Kidney (tissue), 14 donors: ENCODE results near the gene CORO1C. TPM values are rescaled to one million over a fixed set of nuclear protein-coding genes. Genes with fewer than 3 reads are reported as not detected.

ENCODE experiments used
- DNase-seq, 5 donors: peaks; one replicate each; pipeline ENCODE4 v3.0.0-alpha.2; 2013 to 2020
- FAIRE-seq: peaks from 2 replicates; lab custom pipeline; 2012; peaks lifted over from hg19 to GRCh38; lab: Jason Lieb, UNC
- H3K27ac ChIP-seq, 2 donors: one replicate each; pipeline ENCODE4 v1.7.0; 2013; ENCODE audit warnings: low read depth in 2 of 2, low read length in 2 of 2, inconsistent platforms in 1 of 2
- H3K27me3 ChIP-seq: one replicate; pipeline ENCODE4 v1.7.1; 2013; ENCODE audit warnings: low read length, inconsistent platforms; ENCODE audit not compliant: control insufficient read depth, insufficient read depth
- H3K36me3 ChIP-seq, 3 donors: one replicate each; pipeline versions ENCODE4 v1.7.0 to v1.7.1; 2013; ENCODE audit warnings: low read length in 3 of 3, control low read depth in 1 of 3, inconsistent platforms in 1 of 3; ENCODE audit not compliant: insufficient read depth in 3 of 3, control insufficient read depth in 2 of 3
- H3K4me1 ChIP-seq, 3 donors: one replicate each; pipeline versions ENCODE4 v1.7.0 to v1.7.1; 2013; ENCODE audit warnings: low read length in 3 of 3, inconsistent platforms in 1 of 3, low read depth in 1 of 3; ENCODE audit not compliant: control insufficient read depth in 2 of 3, insufficient read depth in 2 of 3
- H3K4me3 ChIP-seq, 3 donors: one replicate each; pipeline versions ENCODE4 v1.7.0 to v1.8.1; 2013; ENCODE audit warnings: low read length in 3 of 3, control low read depth in 1 of 3, inconsistent platforms in 1 of 3
- H3K9ac ChIP-seq, 3 donors: one replicate each; pipeline versions ENCODE4 v1.7.0 to v1.7.1; 2013; ENCODE audit warnings: low read length in 3 of 3, control low read depth in 1 of 3, inconsistent platforms in 1 of 3
- H3K9me3 ChIP-seq, 3 donors: one replicate each; pipeline versions ENCODE4 v1.7.0 to v1.7.1; 2013; ENCODE audit warnings: low read length in 3 of 3, control low read depth in 1 of 3, inconsistent platforms in 1 of 3; ENCODE audit not compliant: control insufficient read depth in 2 of 3, insufficient read depth in 1 of 3
- CTCF ChIP-seq: IDR thresholded peaks from 3 replicates; pipeline ENCODE4 v1.5.1; 2012; ENCODE audit warnings: mild to moderate bottlenecking, moderate library complexity, borderline replicate concordance; ENCODE audit not compliant: insufficient read depth; ENCODE audit errors: extremely low read depth
- intact Hi-C: fragments of 100-400 bp; cut with DNase I; formaldehyde crosslinking; loops from one replicate; pipeline ENCODE4 v1.11.1; 2022
- polyA plus RNA-seq: library from polyadenylated mRNA; stranded (reverse); fragments of 350-450 nt; fragmentation: Illumina TruSeq; extraction: RNeasy Lipid Tissue Mini Kit (QIAGEN cat#74804); gene quantifications from one replicate; pipeline ENCODE4 v1.2.3, GENCODE V29; 2014; ENCODE audit warnings: low read depth, low replicate concordance; ENCODE audit not compliant: insufficient read depth
- total RNA-seq: library from RNA; stranded (reverse); fragmentation: NEBNext Ultra II Directional; extraction: Animal tissue kit (Norgen Biotek cat#: 25700); gene quantifications from one replicate; pipeline ENCODE4 v1.2.1, GENCODE V29; 2021
- donor health status: control.
- donor health status: control.
- donor health status: control.
- donor health status: control.
- donor health status: control.
- donor health status: DM: yes; HTN: yes; CAD: no.
- donor health status: Normal renal cell carcinoma (clear cell type).

The CORO1C gene
- total and polyA plus RNA-seq, 2 donors from 2014 or later: 16.6 to 104 TPM

GRCh38 chr12:108610336-108610815 is 120.9 kb downstream of the CORO1C start:
- no peak for FAIRE-seq

GRCh38 chr12:108609537-108610335 is 121.6 kb downstream of the CORO1C start:
- H3K9ac ChIP-seq: no peak overlapping the region
- H3K27ac ChIP-seq: no peak overlapping the region
- TF ChIP-seq CTCF: no peak
- intact Hi-C loops: no loop called here
- H3K9me3 ChIP-seq: no peaks in the 10 kb centered on the region
- H3K36me3 ChIP-seq: no peaks in the 10 kb centered on the region
- FAIRE-seq (no peak), DNase-seq (peak; percentile 78 to 96 (median 84))
- H3K27me3 ChIP-seq: no peaks in the 10 kb centered on the region
- no peaks in the 10 kb centered on the region for H3K4me1 ChIP-seq
- H3K4me3 ChIP-seq: no peak overlapping the region

More at GRCh38 chr12:108610336-108610815, 120.9 kb downstream of the CORO1C start:
- Histone ChIP-seq H3K27ac (no peak overlapping the region), H3K4me3 (no peak overlapping the region), H3K9me3 (no peaks in the 10 kb centered on the region), H3K36me3 (no peaks in the 10 kb centered on the region), H3K9ac (no peak overlapping the region), H3K4me1 (no peaks in the 10 kb centered on the region), H3K27me3 (no peaks in the 10 kb centered on the region)
- intact Hi-C loops: no loop called here
- no peak for TF ChIP-seq CTCF
- no peak for DNase-seq

- H3K4me1 ChIP-seq: no peaks in the 10 kb centered on the region
- FAIRE-seq: no peak
Observed at GRCh38 chr12:108608616-108609015, 122.7 kb downstream of the CORO1C start.

More at GRCh38 chr12:108608616-108609015, 122.7 kb downstream of the CORO1C start:
- intact Hi-C loops: no loop called here
- H3K27me3 ChIP-seq: no peaks in the 10 kb centered on the region
- no peaks in the 10 kb centered on the region for H3K36me3 ChIP-seq
- H3K27ac ChIP-seq: no peak overlapping the region
- no peak overlapping the region for H3K9ac ChIP-seq
- H3K4me3 ChIP-seq: no peak overlapping the region
- TF ChIP-seq CTCF: no peak
- no peak for DNase-seq
- no peaks in the 10 kb centered on the region for H3K9me3 ChIP-seq
